GM19467 (cell line): Measurements from ENCODE around the gene ZNF682.
"Not testable (repeated sequence)": the region's sequence is repeated elsewhere in the genome, so short reads cannot be mapped to it uniquely, and the experiment has no call there.

Experiments used
- ATAC-seq: cut with Tn5 transposase; IDR thresholded peaks from one replicate; pipeline ENCODE4 v1.9.1; 2021; ENCODE audit warnings: mild to moderate bottlenecking, moderate library complexity; ENCODE audit not compliant: unreplicated experiment

Gene ZNF682

DNA sequence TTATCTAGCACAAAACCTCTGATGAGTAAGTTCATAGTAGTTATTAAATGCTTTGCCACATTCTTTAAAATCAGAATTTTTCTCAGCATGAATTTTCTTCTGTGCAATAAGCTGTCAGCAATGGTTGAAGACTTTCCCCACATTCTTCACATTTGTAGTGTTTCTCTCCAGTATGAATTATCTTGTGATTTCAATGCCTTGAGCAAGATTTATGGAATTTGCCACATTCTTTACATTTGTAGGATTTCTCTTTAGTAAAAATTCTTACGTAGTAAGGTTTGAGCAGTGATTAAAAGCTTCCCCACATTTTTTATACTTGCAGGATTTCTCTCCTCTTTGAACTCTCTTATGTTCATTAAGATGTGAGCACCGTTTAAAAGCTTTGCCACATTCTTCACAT is 33.6 kb downstream of the ZNF682 start:
- no peak for ATAC-seq

DNA sequence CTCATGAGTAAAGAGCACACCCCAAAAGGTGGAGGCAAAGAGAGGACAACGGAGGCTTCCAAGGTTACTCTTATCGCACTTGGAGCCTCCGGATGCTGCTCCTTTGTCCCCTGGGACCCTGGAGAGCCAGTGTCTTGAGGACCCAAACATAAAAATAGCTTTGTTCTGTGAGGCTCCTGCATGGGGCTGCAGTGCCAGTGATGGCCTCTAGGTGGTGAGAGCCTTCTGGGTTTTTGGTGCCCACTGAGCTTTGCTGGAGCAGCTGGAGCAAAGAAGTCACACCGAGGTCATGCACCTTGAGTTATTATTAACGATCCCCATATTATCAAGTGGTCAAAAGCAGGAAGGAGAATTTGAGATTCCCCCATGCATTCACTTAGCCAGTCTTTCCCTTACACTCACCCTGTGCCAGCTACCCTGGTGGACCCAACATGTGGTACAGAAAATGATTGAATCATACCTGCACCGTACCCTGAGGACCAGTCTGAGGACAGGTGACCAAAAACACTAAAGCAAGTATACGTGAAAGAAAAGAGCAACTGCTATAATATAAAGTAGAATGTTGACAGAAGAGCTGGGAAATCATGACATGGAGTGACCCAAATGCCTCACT is 41.5 kb downstream of the ZNF682 start:
- no peak for ATAC-seq

DNA sequence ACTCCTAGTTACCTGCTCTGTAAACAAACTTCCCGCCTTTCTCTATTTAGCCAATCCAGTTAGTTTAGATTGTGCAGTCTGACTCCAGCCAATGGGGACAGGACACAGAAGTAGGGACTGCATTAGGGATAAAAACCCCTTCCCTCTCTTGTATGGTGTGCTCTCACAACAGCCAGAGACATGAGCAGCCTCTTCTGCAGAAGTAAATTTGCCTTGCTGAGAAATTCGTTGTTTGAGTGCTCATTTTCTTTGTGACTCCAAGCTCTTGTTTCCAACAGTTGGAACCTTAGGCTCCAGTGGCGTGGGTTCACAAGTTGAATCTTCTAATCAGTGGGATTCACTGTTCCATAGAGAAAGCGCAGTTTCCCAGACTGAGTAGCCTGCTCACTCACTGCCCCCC is 72.4 kb downstream of the ZNF682 start:
- no peak for ATAC-seq

DNA sequence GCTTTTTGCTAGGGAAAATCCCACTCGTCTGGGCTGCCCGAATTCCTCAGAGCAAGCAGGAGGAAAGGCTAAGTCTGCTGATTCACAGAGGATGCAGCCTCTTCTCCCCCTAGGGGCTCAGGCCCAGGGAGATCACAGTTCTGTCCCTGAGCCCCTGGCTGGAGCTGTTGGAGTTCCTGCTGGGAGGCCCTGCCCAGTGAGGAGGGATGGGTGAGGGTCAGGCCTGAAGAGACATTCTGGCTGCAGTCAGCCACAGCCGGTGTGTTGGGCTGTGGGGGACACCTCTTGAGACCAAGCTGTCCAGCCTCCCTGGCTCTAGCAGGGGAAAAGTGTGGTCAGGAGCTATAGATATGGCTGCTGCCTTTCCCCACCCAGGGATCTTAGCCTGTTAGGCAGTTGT is 73.2 kb downstream of the ZNF682 start:
- not testable (repeated sequence) for ATAC-seq

DNA sequence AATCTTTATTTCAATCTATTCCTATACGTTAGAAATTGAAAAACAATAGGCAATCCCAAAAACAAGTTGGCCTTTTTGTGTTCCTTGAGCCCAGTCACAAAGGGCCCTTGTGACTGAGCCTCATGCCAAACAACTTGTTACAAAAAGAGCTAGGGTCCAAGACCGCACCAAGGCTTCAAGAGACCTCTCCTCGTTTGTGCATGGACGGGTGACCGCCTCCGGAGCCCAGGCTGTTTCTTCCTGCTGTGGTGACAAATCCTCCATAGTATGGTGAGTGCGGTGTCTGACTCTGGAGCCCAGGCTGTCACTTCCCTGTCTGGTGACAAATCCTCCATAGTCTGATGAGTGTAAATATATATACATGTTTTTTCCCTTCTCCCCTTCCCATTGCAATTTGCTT is 74.9 kb downstream of the ZNF682 start:
- ATAC-seq, result no peak

DNA sequence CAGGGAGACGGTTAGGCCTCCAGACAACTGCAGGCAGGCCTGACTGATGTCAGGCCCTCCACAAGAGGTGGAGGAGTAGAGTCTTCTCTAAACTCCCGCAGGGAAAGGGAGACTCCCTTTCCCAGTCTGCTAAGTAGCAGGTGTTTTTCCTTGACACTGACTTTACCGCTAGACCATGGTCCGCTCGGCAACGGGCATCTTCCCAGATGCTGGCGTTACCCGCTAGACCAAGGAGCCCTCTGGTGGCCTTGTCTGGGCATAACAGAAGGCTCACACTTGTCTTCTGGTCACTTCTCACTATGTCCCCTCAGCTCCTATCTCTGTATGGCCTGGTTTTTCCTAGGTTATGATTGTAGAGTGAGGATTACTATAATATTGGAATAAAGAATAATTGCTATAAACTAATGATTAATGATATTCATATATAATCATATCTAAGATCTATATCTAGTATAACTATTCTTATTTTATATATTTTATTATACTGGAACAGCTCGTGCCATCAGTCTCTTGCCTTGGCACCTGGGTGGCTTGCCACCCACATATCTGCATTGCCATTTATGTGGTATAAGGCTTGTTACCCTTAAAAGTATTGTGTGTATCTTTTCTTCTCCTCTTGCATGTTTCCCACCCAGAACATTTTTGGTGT is 80.0 kb downstream of the ZNF682 start:
- ATAC-seq, result not testable (repeated sequence)

DNA sequence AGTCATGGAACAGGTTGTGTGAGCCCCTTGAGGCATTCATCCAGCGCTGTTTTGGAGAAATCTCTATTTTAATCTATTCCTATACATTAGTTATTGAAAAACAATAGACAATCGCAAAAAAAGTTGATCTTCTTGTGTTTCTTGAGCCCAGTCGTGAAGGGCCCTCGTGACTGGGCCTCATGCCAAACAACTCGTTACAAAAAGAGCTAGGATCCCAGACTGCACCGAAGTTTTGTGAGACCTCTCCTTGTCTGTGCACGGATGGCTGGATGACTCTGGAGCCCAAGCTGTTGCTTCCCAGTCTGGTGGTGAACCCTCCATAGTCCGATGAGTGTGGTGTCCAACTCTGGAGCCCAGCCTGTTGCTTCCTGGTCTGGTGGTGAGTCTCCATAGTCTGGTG is 81.5 kb downstream of the ZNF682 start:
- not testable (repeated sequence) for ATAC-seq

DNA sequence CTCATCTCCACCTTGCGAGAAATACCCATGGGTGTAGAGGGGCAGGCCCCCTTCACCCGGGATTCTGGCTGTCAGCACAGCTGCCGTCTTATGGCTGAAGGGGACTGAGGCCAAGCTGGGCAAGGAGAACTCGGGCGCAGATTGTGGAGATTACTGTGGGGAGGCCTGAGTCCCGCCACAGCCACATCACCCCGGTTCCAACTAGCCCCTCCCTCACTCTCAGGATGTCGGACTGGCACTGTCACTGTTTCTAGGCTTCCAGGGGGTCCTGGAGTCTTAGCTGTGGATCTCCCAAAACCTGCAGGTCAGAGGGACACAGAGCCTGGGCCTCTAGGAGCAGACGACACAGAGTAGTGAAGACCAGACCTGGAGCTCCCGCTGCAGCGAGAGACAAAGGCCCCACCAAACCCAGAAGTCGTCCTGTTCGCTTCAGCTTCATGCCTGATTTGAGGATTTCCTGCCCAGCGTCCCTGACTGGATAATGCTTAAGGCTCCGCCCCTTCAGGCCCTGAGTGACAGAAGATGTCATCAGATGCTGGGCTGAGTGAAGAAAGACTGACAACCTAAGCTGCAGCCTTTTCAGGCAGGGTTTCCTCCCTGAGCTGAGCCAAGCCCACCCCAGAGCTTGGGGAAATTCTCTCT is 82.8 kb downstream of the ZNF682 start:
- ATAC-seq, result no peak

DNA sequence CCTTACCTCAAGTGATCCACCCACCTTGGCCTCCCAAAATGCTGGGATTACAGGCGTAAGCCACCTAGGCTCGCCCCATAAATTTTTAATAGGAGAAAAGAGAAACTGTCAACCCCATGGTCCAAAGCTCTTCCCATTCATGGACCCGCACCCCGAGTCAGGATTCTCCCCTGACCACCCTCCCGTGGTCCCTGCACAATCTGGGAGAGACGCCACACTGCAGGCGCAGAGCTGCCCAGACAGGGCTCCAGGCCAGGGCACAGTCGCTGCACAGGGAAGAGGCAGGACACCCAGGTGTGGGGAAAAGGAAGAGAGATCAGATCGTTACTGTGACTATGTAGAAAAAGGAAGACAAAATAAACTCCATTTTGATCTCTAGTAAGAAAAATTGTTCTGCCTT is 84.1 kb downstream of the ZNF682 start:
- no peak for ATAC-seq
